Right cardiac atrium (tissue), 5 donors: ENCODE results near the gene GJB4. TPM values are rescaled to one million over a fixed set of nuclear protein-coding genes. Genes with fewer than 3 reads are reported as not detected.

Source experiments
- ATAC-seq, 2 donors: fragments of 200-7000 bp; cut with Tn5 transposase; one replicate each; pipeline versions ENCODE4 v1.8.0 to v1.9.1; 2020; ENCODE audit warnings: moderate library complexity in 2 of 2, mild to moderate bottlenecking in 1 of 2
- DNase-seq, 3 donors: peaks; one replicate each; pipeline ENCODE4 v3.0.0-alpha.2; 2020
- H3K27ac ChIP-seq: one replicate; pipeline ENCODE4 v1.5.1; 2013; ENCODE audit warnings: mild to moderate bottlenecking, low read length, control low read depth, moderate library complexity
- H3K27me3 ChIP-seq: one replicate; pipeline ENCODE4 v1.6.1; 2013; ENCODE audit not compliant: control insufficient read depth, insufficient read depth
- H3K4me1 ChIP-seq: one replicate; pipeline ENCODE4 v1.6.1; 2013; ENCODE audit warnings: low read length; ENCODE audit not compliant: control insufficient read depth, insufficient read depth
- H3K4me3 ChIP-seq: one replicate; pipeline ENCODE4 v1.5.1; 2013; ENCODE audit warnings: low read length, control low read depth
- H3K9me3 ChIP-seq: one replicate; pipeline ENCODE4 v1.6.1; 2013; ENCODE audit warnings: low read length; ENCODE audit not compliant: control insufficient read depth
- WGBS: extraction: QIAGEN DNeasy Blood & Tissue Kit; methylation state at CpG from one replicate; pipeline ENCODE4 v1.1.7; 2013; 5-methylcytosine and 5-hydroxymethylcytosine counted together
- intact Hi-C, 4 donors: fragments of 100-400 bp; cut with DNase I; formaldehyde crosslinking; loops; one replicate each; pipeline versions ENCODE4 v1.11.0 to v1.14.0; 2022 to 2023
- polyA plus RNA-seq: library from polyadenylated mRNA; stranded (reverse); fragments of 200-250 nt; gene quantifications from one replicate; pipeline ENCODE4 v1.2.3, GENCODE V29; 2013
- total RNA-seq, 4 donors: library from RNA; stranded (reverse); fragmentation: NEBNext Ultra II Directional; extraction: Animal tissue kit (Norgen Biotek cat#: 25700); gene quantifications; one replicate each; pipeline ENCODE4 v1.2.1, GENCODE V29; 2021
- donor health status: healthy with polysubstance abuse.
- donor health status: DM: no; HTN: yes; CAD: no.
- donor health status: DM: no; HTN: no; CAD: no.
- donor health status: DM: no; HTN: yes; CAD: no; lungs with severe emphysema.
- donor health status: DM: yes; HTN: yes; CAD: no.

GJB4 gene
- total and polyA plus RNA-seq, 5 donors, result not detected

DNA sequence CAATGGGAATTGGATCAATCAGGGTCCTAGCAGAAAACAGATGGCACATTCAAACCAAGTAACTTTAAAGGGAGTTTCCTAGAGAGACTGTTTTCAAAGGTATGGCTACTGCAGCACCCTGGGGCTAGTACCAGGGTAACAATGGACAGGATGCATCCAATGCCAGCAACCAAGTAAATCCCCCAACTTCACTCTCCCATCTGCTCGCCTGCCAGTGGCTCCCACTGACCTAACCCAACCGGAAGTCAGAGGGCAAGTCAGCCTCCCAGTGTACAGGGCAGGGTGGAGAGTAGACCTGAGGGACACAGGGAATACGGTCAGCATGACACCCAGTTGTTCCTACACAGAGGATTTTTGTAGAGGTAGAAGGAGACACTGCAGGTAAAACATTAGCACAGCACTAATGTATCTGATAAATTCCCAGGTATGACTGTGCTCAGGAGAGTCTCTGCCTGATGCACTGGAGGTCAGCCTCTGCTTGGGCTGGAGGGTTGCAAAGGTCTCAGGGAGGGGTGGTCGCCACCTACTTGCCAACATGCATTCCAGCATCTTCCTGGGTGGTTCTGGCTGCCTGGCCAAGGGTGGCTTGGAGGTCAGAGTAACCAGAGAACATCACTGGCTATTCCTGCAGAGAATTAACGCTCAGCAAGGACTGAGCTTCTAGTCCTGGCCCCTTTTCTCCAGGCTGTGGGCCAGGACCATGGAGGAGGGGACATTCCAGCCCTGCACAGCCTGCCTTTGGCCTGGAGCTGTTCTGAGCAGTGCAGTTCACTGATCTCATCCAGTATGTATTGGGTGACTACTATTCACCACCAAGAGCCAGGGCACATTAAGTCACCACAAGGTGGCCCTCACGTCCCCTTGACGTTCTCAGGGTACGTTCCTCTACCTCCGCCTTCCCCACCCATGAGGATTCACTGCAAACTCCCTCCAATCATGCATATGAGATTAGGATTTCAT lies 28.2 kb downstream of the GJB4 start:
- H3K27ac ChIP-seq, result no peak overlapping the region
- WGBS, result 43% methylated on average over 9 of the region's 9 CpGs
- ATAC-seq (peak in 1 of 2 donors; percentile 22), DNase-seq (peak in 1 of 3 donors; percentile 64)
- intact Hi-C loops, result loop anchor here in 3 of 4 donors (2.0 to 5.0 kb wide), 4 partner anchors 60 to 80 kb away; no protein-coding TSS in a partner anchor
- peaks cover 2% of the 10 kb centered on the region for H3K4me1 ChIP-seq
- no peaks in the 10 kb centered on the region for H3K27me3 ChIP-seq
- H3K9me3 ChIP-seq, result no peaks in the 10 kb centered on the region
- no peak overlapping the region for H3K4me3 ChIP-seq

DNA sequence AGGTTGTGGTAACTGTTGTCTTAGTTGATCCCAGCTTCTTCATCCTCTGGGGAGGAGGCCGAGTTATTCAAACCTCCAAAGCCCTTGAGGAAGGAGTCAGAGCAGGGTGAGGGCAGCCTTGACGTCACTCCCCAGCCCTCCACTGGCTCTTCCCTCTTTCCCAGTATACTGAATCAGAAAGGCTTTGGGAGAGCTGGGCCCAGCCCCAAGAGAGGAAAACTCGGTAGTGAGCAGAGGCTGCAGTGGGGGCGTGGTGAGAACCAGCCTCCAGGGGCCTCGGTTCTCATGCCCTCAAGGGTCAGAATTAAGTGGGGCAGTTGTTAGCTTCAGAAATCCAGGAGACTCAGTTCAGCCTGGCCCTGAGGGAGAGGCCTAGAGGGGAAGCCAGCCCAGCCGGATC lies 31.4 kb downstream of the GJB4 start:
- Histone ChIP-seq H3K9me3 (no peaks in the 10 kb centered on the region), H3K4me3 (no peak overlapping the region), H3K27ac (no peak overlapping the region), H3K27me3 (no peaks in the 10 kb centered on the region), H3K4me1 (peaks cover 2% of the 10 kb centered on the region)
- no peak for ATAC-seq
- 68% methylated on average over 6 of the region's 6 CpGs for WGBS
- DNase-seq, result peak; percentile 43 to 81 (median 64)
- intact Hi-C loops, result loop anchor here in 1 of 4 donors (5.0 kb wide), 1 partner anchor 56 kb away; no protein-coding TSS in a partner anchor

GRCh38 chr1:34792424-34792823 lies 32.9 kb downstream of the GJB4 start:
- DNase-seq (peak in 1 of 3 donors; percentile 37), ATAC-seq (peak in 1 of 2 donors; percentile 2)
- H3K27ac ChIP-seq, result no peak overlapping the region
- H3K4me3 ChIP-seq, result peak overlapping the region; percentile 45
- no peaks in the 10 kb centered on the region for H3K27me3 ChIP-seq
- H3K4me1 ChIP-seq, result no peaks in the 10 kb centered on the region
- intact Hi-C loops, result loop anchor here in 1 of 4 donors (5.0 kb wide), 1 partner anchor 55 kb away; no protein-coding TSS in a partner anchor
- WGBS, result 48% methylated on average over 10 of the region's 10 CpGs
- H3K9me3 ChIP-seq, result no peaks in the 10 kb centered on the region

- H3K4me1 ChIP-seq, result no peaks in the 10 kb centered on the region
- intact Hi-C loops, result loop anchor here in 1 of 4 donors (5.0 kb wide), 1 partner anchor 54 kb away; no protein-coding TSS in a partner anchor
- H3K4me3 ChIP-seq, result peak within 1 kb of the TSS; percentile 45
- ATAC-seq, result peak; percentile 44 to 70
- no peaks in the 10 kb centered on the region for H3K9me3 ChIP-seq
- WGBS, result 8% methylated on average over 45 of the region's 45 CpGs
- H3K27me3 ChIP-seq, result no peaks in the 10 kb centered on the region
- peak within 1 kb of the TSS; percentile 15 for H3K27ac ChIP-seq
- peak; percentile 40 to 83 (median 72) for DNase-seq
Measured at GRCh38 chr1:34792868-34793727, 33.6 kb downstream of the GJB4 start, which contains the start of gene GJA4. Gene GJA4, plus strand, starts transcription at chr1:34792999. Its CDS starts 1,215 bp downstream, at chr1:34794214.

DNA sequence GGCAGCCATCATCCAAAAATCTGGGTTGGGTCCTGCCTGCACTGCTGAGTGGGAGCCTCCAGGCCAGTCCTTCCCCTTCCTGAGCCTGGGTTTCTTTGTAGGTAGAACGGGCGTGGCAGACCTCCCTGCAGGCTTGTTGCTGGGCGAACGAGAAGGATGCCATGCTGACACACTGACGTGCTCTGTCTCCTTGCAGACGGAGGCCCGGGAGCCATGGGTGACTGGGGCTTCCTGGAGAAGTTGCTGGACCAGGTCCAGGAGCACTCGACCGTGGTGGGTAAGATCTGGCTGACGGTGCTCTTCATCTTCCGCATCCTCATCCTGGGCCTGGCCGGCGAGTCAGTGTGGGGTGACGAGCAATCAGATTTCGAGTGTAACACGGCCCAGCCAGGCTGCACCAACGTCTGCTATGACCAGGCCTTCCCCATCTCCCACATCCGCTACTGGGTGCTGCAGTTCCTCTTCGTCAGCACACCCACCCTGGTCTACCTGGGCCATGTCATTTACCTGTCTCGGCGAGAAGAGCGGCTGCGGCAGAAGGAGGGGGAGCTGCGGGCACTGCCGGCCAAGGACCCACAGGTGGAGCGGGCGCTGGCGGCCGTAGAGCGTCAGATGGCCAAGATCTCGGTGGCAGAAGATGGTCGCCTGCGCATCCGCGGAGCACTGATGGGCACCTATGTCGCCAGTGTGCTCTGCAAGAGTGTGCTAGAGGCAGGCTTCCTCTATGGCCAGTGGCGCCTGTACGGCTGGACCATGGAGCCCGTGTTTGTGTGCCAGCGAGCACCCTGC lies 34.7 kb downstream of the GJB4 start:
- ATAC-seq (peak in 1 of 2 donors; percentile 3), DNase-seq (peak in 1 of 3 donors; percentile 49)
- H3K9me3 ChIP-seq, result no peaks in the 10 kb centered on the region
- WGBS, result 86% methylated on average over 40 of the region's 40 CpGs
- intact Hi-C loops, result loop anchor here in 1 of 4 donors (5.0 kb wide), 1 partner anchor 53 kb away; no protein-coding TSS in a partner anchor
- H3K27me3 ChIP-seq, result no peaks in the 10 kb centered on the region
- H3K27ac ChIP-seq, result peak overlapping the region; percentile 15
- peaks cover 2% of the 10 kb centered on the region for H3K4me1 ChIP-seq
- peak overlapping the region; percentile 45 for H3K4me3 ChIP-seq

- DNase-seq, result no peak
- Histone ChIP-seq H3K4me1 (peaks cover 2% of the 10 kb centered on the region), H3K27me3 (no peaks in the 10 kb centered on the region), H3K9me3 (no peaks in the 10 kb centered on the region), H3K4me3 (no peak overlapping the region), H3K27ac (no peak overlapping the region)
- 82% methylated on average over 12 of the region's 12 CpGs for WGBS
- intact Hi-C loops, result loop anchor here in 1 of 4 donors (5.0 kb wide), 1 partner anchor 53 kb away; no protein-coding TSS in a partner anchor
- no peak for ATAC-seq
Measured at GRCh38 chr1:34794790-34795180, 35.2 kb downstream of the GJB4 start.

- Histone ChIP-seq H3K4me3 (peak overlapping the region; percentile 20), H3K27me3 (no peaks in the 10 kb centered on the region), H3K27ac (no peak overlapping the region), H3K9me3 (no peaks in the 10 kb centered on the region), H3K4me1 (peaks cover 2% of the 10 kb centered on the region)
- WGBS, result 68% methylated on average over 6 of the region's 6 CpGs
- intact Hi-C loops, result no loop called here
- no peak for ATAC-seq
- DNase-seq, result no peak
Measured at GRCh38 chr1:34795916-34796315, 36.4 kb downstream of the GJB4 start.

DNA sequence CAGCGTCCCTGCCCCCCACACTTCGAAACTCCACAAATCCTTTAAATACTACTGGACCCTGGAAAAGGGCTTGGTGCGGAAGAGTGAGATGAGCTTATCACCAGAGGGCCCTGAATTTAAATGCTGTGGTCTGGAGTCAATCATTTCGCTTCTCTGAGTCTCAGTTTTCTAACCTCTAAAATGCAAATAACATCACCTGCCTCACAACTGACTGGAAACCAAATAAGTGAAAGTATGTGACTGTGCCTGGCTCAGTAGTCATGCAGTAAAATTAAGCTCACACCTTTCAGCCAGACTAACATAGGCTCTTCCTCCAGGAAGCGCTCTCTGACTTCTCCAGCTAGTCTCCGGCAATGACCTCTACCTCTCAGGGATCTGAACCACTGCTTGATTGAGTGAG lies 37.5 kb downstream of the GJB4 start:
- H3K27me3 ChIP-seq, result no peaks in the 10 kb centered on the region
- peak overlapping the region; percentile 5 for H3K4me3 ChIP-seq

DNA sequence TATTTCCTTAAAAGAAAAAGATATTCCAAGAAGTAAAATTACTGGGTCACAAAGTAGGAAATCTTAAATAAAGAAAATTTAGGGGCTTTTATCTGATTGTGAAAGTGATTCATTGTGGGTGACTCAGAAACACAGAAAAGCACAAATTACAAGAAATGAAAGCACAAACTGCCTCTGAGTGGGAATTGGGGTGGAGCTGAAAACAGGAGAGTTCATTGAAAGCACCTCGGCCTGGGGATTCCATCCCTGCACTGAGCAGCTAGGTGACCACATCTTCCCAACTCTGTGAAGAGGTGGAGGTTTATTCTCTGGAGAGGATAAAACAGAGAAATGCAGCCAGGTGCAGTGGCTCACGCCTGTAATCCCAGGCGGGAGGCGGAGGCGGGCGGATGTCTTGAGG lies 40.7 kb downstream of the GJB4 start:
- Histone ChIP-seq H3K27me3 (no peaks in the 10 kb centered on the region), H3K4me1 (peaks cover 2% of the 10 kb centered on the region), H3K27ac (no peak overlapping the region), H3K4me3 (no peak overlapping the region), H3K9me3 (no peaks in the 10 kb centered on the region)
- intact Hi-C loops, result no loop called here
- ATAC-seq, result peak in 1 of 2 donors; percentile 10
- whole genome bisulfite sequencing, result 95% methylated on average over 6 of the region's 6 CpGs
- DNase-seq, result no peak

More for the DNA sequence above, 37.5 kb downstream of the GJB4 start:
- DNase-seq (no peak), ATAC-seq (no peak)
- H3K4me1 ChIP-seq, result peaks cover 2% of the 10 kb centered on the region
- 78% methylated on average over 6 of the region's 6 CpGs for WGBS
- no peaks in the 10 kb centered on the region for H3K9me3 ChIP-seq
- intact Hi-C loops, result no loop called here
- H3K27ac ChIP-seq, result no peak overlapping the region

GRCh38 chr1:34803770-34804169 lies 44.2 kb downstream of the GJB4 start:
- intact Hi-C loops, result no loop called here
- Histone ChIP-seq H3K27me3 (no peaks in the 10 kb centered on the region), H3K9me3 (no peaks in the 10 kb centered on the region), H3K27ac (no peak overlapping the region), H3K4me1 (peaks cover 4% of the 10 kb centered on the region), H3K4me3 (no peak overlapping the region)
- ATAC-seq (no peak), DNase-seq (no peak)
- 96% methylated on average over 3 of the region's 3 CpGs for WGBS
